ENCODE measurements around the gene MED14.

The MED14 gene

DNA sequence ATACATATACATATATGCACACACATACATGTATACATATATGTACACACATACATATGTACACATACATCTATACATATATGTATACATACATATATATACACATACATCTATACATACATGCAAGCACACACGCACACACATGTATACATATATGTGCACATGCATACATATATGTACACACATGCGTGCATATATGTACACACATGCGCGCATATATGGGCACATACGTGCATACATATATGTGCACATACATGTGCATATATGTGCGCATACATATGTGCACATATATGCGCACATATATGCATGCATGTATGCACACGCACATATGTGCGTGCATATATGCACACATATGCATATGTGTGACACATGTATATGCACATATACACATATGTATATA lies 119.4 kb downstream of the MED14 start:
- DNase-seq (ENCODE audit: low read depth in 2 of 3, low spot score in 1 of 3) = no peak

DNA sequence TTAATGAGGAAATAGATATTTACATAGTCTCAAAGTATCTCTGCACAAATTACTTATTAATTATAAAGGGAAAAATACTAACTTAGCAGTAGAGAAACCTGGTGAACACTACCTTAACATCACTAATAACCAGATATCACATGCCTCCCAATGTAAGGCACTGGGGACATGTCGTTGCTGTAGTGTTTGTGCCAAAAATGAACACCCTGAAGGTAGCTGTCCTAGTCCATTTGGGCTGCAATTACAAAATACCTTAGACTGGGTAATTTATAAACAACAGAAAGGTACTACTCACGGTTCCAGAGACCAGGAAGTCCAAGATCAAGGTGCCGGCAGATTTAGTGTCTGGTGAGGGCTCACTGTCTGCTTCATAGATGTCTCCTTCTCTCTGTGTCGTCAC lies 122.8 kb downstream of the MED14 start:
- no peak for DNase-seq (ENCODE audit: low read depth in 2 of 3, low spot score in 1 of 3)

DNA sequence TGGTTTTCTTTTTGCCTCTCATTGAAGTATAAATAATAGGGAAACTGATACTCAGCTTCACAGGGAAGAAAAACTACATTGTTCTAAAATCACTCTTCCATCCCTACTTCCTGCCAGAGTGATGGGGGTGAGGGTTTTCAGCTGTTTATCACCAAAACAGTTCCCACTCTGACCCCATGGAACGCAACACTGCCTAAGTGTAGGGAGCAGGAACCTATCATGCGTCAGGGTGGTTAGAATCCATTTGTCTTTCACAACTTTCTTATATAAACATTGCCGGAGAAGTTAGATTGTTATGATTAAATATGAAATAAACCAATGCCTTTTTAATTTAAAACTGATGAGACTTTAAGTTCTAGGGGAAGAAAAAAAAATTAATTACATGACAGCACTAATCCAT lies 128.0 kb downstream of the MED14 start:
- DNase-seq (ENCODE audit: low read depth in 2 of 3, low spot score in 1 of 3) = no peak

DNA sequence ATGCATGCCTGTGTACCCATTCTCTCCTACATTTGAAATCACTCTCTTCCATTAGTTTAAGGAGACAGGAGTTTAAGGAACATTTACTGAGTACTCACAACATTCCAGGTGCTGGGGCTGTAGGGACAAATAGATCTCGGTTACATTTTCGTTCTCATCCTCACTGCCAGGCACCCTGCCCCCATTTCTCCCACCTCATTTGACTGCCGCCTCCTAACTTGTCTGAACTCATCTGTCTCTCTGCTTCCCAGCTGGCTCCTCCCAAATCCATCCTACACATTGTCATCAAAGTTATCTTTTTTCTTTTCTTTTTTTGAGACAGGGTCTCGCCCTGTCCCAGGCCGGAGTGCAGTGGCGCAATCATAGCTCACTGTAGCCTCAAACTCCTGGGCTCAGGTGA lies 131.9 kb downstream of the MED14 start:
- no peak for DNase-seq (ENCODE audit: low read depth in 2 of 3, low spot score in 1 of 3)

Data from stimulated activated CD4-positive, alpha-beta T cell treated with anti-CD3 and anti-CD28 coated beads, Interleukin-12 subunit alpha, Interleukin-12 subunit beta, amount 100 ng/mL, for 48 hours (primary cell).